CD4-positive, alpha-beta T cell treated with Interleukin-2 at 100 ng/mL for 4 hours (primary cell): ENCODE data around the gene APRT.
"Not testable (repeated sequence)": the region's sequence is repeated elsewhere in the genome, so short reads cannot be mapped to it uniquely, and the experiment has no call there.

Source experiments
- DNase-seq: peaks from one replicate; pipeline ENCODE4 v3.0.0-alpha.2; 2020; ENCODE audit warnings: low spot score

Gene APRT

GRCh38 chr16:88772871-88773811, 38.6 kb downstream of the APRT start:
- DNase-seq = no peak

- not testable (repeated sequence) for DNase-seq
These were observed 39.9 kb downstream of the APRT start for GRCh38 chr16:88771781-88772180.

- DNase-seq = no peak
These were observed 40.4 kb downstream of the APRT start for GRCh38 chr16:88771294-88771772.

- DNase-seq = no peak
These were observed 41.1 kb downstream of the APRT start for GRCh38 chr16:88770461-88771293.

- DNase-seq = no peak
These were observed 41.9 kb downstream of the APRT start for GRCh38 chr16:88769617-88770460.

- no peak for DNase-seq
These were observed 43.5 kb downstream of the APRT start for GRCh38 chr16:88768071-88768783.

- no peak for DNase-seq
These were observed 44.1 kb downstream of the APRT start for GRCh38 chr16:88767546-88768070.

GRCh38 chr16:88766975-88767374, 44.8 kb downstream of the APRT start:
- no peak for DNase-seq

GRCh38 chr16:88764913-88765349, 46.8 kb downstream of the APRT start:
- no peak for DNase-seq

- DNase-seq = no peak
These were observed 47.6 kb downstream of the APRT start for GRCh38 chr16:88764080-88764479.

GRCh38 chr16:88763502-88764053, 48.1 kb downstream of the APRT start:
- DNase-seq = no peak

- no peak for DNase-seq
These were observed 48.8 kb downstream of the APRT start for GRCh38 chr16:88762941-88763340.

- DNase-seq = no peak
These were observed 49.4 kb downstream of the APRT start for GRCh38 chr16:88762258-88762870.

- DNase-seq = no peak
These were observed 49.9 kb downstream of the APRT start for GRCh38 chr16:88761830-88762229.

- no peak for DNase-seq
These were observed 50.6 kb downstream of the APRT start for GRCh38 chr16:88761143-88761534.

- DNase-seq = no peak
These were observed 51.1 kb downstream of the APRT start for GRCh38 chr16:88760424-88761142.

- no peak for DNase-seq
These were observed 51.8 kb downstream of the APRT start for GRCh38 chr16:88759976-88760350.
